MM.1S (cell line): ENCODE data around the gene SPCS2.
A peak's percentile ranks its signal among the peaks of the same experiment; 100 is the strongest.

ENCODE experiments used
- DNase-seq: peaks from one replicate; pipeline ENCODE4 v3.0.0-alpha.2; 2015
- H2AFZ ChIP-seq: fragments of 300-600 bp; sonication (generic); 2 replicates; pipeline ENCODE4 v1.6.0; 2016; ENCODE audit warnings: antibody characterized with exemption, low read length
- H3F3A ChIP-seq: fragments of 300-600 bp; sonication (generic); 2 replicates; pipeline ENCODE4 v1.6.1; 2016; ENCODE audit warnings: mild to moderate bottlenecking, antibody characterized with exemption, low read length, moderate library complexity, mixed read lengths; ENCODE audit not compliant: insufficient read depth
- H3K27ac ChIP-seq: fragments of 300-600 bp; sonication (generic); 2 replicates; pipeline ENCODE4 v1.5.1; 2016; ENCODE audit warnings: mild to moderate bottlenecking, low read length
- H3K27me3 ChIP-seq: fragments of 300-600 bp; sonication (generic); replicated peaks from 2 replicates; pipeline ENCODE4 v1.6.0; 2016; ENCODE audit warnings: low read length; ENCODE audit not compliant: insufficient read depth
- H3K36me3 ChIP-seq: fragments of 300-600 bp; sonication (generic); replicated peaks from 2 replicates; pipeline ENCODE4 v1.6.1; 2016; ENCODE audit warnings: mild to moderate bottlenecking, low read length, mixed read lengths; ENCODE audit not compliant: insufficient read depth
- H3K4me1 ChIP-seq: fragments of 300-600 bp; sonication (generic); 2 replicates; pipeline ENCODE4 v1.6.1; 2016; ENCODE audit warnings: low read length, mixed read lengths
- H3K4me2 ChIP-seq: fragments of 300-600 bp; sonication (generic); 2 replicates; pipeline ENCODE4 v1.6.0; 2016; ENCODE audit warnings: low read depth, low read length
- H3K4me3 ChIP-seq: fragments of 300-600 bp; sonication (generic); 2 replicates; pipeline ENCODE4 v1.5.1; 2016; ENCODE audit warnings: low read length, mixed read lengths
- H3K79me2 ChIP-seq: fragments of 300-600 bp; sonication (generic); 2 replicates; pipeline ENCODE4 v1.6.1; 2016; ENCODE audit warnings: mixed run types, low read length, mixed read lengths
- H3K9ac ChIP-seq: fragments of 300-600 bp; sonication (generic); 2 replicates; pipeline ENCODE4 v1.6.1; 2016; ENCODE audit warnings: low read length, mixed read lengths
- H3K9me2 ChIP-seq: fragments of 300-600 bp; sonication (generic); replicated peaks from 2 replicates; pipeline ENCODE4 v1.6.1; 2016; ENCODE audit warnings: mild to moderate bottlenecking, low read length, mixed read lengths; ENCODE audit not compliant: insufficient read depth
- H3K9me3 ChIP-seq: fragments of 300-600 bp; sonication (generic); replicated peaks from 2 replicates; pipeline ENCODE4 v1.6.1; 2016; ENCODE audit warnings: mild to moderate bottlenecking, low read length, mixed read lengths; ENCODE audit not compliant: insufficient read depth
- H4K20me1 ChIP-seq: fragments of 300-600 bp; sonication (generic); 2 replicates; pipeline ENCODE4 v1.6.1; 2016; ENCODE audit warnings: mild to moderate bottlenecking, low read length, moderate library complexity, mixed read lengths; ENCODE audit not compliant: insufficient read depth
- CTCF ChIP-seq: fragments of 300-600 bp; sonication (generic); IDR thresholded peaks from 2 replicates; pipeline ENCODE4 v1.5.1; 2016; ENCODE audit warnings: antibody characterized with exemption, low read length, mixed read lengths
- EZH2 ChIP-seq: fragments of 300-600 bp; sonication (generic); optimal IDR thresholded peaks from 2 replicates; pipeline ENCODE3; 2017; ENCODE audit warnings: low read depth, mild to moderate bottlenecking, antibody characterized with exemption, low read length, mixed read lengths
- EZH2phosphoT487 ChIP-seq: fragments of 300-600 bp; sonication (generic); IDR thresholded peaks from 2 replicates; pipeline ENCODE4 v1.6.1; 2018; ENCODE audit warnings: antibody characterized with exemption, low read length

The SPCS2 gene

GRCh38 chr11:74909385-74909784 is 39.7 kb upstream of the SPCS2 start:
- H2AFZ ChIP-seq: peak overlapping the region; percentile 16
- H3K9ac ChIP-seq: peak overlapping the region; percentile 63
- DNase-seq: peak; percentile 65
- H3K9me2 ChIP-seq: no peaks in the 10 kb centered on the region
- no peaks in the 10 kb centered on the region for H4K20me1 ChIP-seq
- peak overlapping the region; percentile 92 for H3K4me2 ChIP-seq
- H3K9me3 ChIP-seq: no peaks in the 10 kb centered on the region
- H3K4me1 ChIP-seq: peaks cover 78% of the 10 kb centered on the region
- H3K36me3 ChIP-seq: no peaks in the 10 kb centered on the region
- peaks cover 41% of the 10 kb centered on the region for H3F3A ChIP-seq
- peak overlapping the region; percentile 48 for H3K4me3 ChIP-seq
- TF ChIP-seq CTCF (no peak), EZH2phosphoT487 (no peak), EZH2 (no peak)
- peaks cover 28% of the 10 kb centered on the region for H3K79me2 ChIP-seq
- H3K27me3 ChIP-seq: no peaks in the 10 kb centered on the region
- peak overlapping the region; percentile 86 for H3K27ac ChIP-seq

- Histone ChIP-seq H3K27me3 (no peaks in the 10 kb centered on the region), H3K36me3 (no peaks in the 10 kb centered on the region), H3K4me3 (peak overlapping the region; percentile 48), H4K20me1 (no peaks in the 10 kb centered on the region), H3K9me2 (no peaks in the 10 kb centered on the region), H3K4me1 (peaks cover 81% of the 10 kb centered on the region), H3F3A (peaks cover 41% of the 10 kb centered on the region), H3K79me2 (peaks cover 32% of the 10 kb centered on the region), H3K4me2 (peak overlapping the region; percentile 92), H2AFZ (peak overlapping the region; percentile 16), H3K9ac (peak overlapping the region; percentile 63), H3K9me3 (no peaks in the 10 kb centered on the region), H3K27ac (peak overlapping the region; percentile 86)
- peak; percentile 69 for DNase-seq
- no peak for TF ChIP-seq EZH2phosphoT487
- no peak for TF ChIP-seq CTCF
- no peak for TF ChIP-seq EZH2
Measured at GRCh38 chr11:74909812-74910211, 39.3 kb upstream of the SPCS2 start.

GRCh38 chr11:74923125-74923524 is 25.9 kb upstream of the SPCS2 start:
- Histone ChIP-seq H4K20me1 (no peaks in the 10 kb centered on the region), H3K79me2 (0 out of 2 replicates have a peak, but pooled peaks cover 6% of the 10 kb centered on the region), H3F3A (no peaks in the 10 kb centered on the region), H3K9ac (no peak overlapping the region), H3K27ac (no peak overlapping the region), H3K9me2 (no peaks in the 10 kb centered on the region), H3K4me2 (no peak overlapping the region), H2AFZ (no peak overlapping the region), H3K4me3 (no peak overlapping the region), H3K9me3 (no peaks in the 10 kb centered on the region), H3K4me1 (peaks cover 11% of the 10 kb centered on the region; the same call in 1 of the 2 replicates), H3K27me3 (no peaks in the 10 kb centered on the region), H3K36me3 (no peaks in the 10 kb centered on the region; the same call in 1 of the 2 replicates)
- TF ChIP-seq CTCF (no peak), EZH2phosphoT487 (no peak), EZH2 (no peak)
- DNase-seq: no peak
